K562 (cell line): ENCODE measurements around the gene SVIL. TPM values are rescaled to one million over a fixed set of nuclear protein-coding genes. Genes with fewer than 3 reads are reported as not detected.

Experiments used
- ATAC-seq: fragments of 200-7000 bp; cut with Tn5 transposase; 3 replicates; pipeline ENCODE4 v1.9.1; 2020; ENCODE audit warnings: moderate library complexity
- BruUV-seq: library from RNA; stranded (reverse); fragments of 400-500 nt; replicated peaks from 2 replicates; lab custom pipeline; 2021; lab: Mats Ljungman, UMichigan
- CTCF ChIA-PET: fragments of 300-600 bp; formaldehyde crosslinking; extraction: SDS; loops from one replicate; lab custom pipeline; 2021; ENCODE audit warnings: low intra/inter-chr PET ratio; lab: Yijun Ruan, JAX
- POLR2A ChIA-PET: fragments of 300-600, 350-650 bp; sonication (Branson Sonifier 250); formaldehyde crosslinking; extraction: SDS; loops from one replicate; lab custom pipeline; 2021; ENCODE audit warnings: antibody characterized with exemption, inconsistent platforms; lab: Yijun Ruan, JAX
- DNase-seq, 4 experiments: peaks; one replicate each; pipeline versions ENCODE4 v3.0.0 to v3.0.0-alpha.2; 2011 to 2018; ENCODE audit warnings: low spot score in 3 of 4, mixed read lengths in 3 of 4; ENCODE audit errors: extremely low read depth in 1 of 4
- FAIRE-seq: peaks from 2 replicates; lab custom pipeline; 2011; peaks lifted over from hg19 to GRCh38; lab: Jason Lieb, UNC
- H2AFZ ChIP-seq: 2 replicates; pipeline ENCODE4 v1.6.0; 2011; ENCODE audit warnings: low read depth, low read length, control low read depth, inconsistent platforms
- H3K27ac ChIP-seq: fragments of 200-600 bp; 3 replicates; pipeline ENCODE4 v1.8.0; 2011; ENCODE audit warnings: low read depth, mild to moderate bottlenecking, control low read depth, inconsistent platforms, low read length, moderate library complexity, mixed read lengths; ENCODE audit errors: extremely low read depth
- H3K27me3 ChIP-seq, 2 experiments: fragments of 300-600 bp in 1 of 2; 2 replicates in 1 of 2; 3 replicates in 1 of 2; pipeline versions ENCODE4 v1.6.0 to v1.8.0; 2011; ENCODE audit warnings: inconsistent platforms in 2 of 2, low read length in 2 of 2, mild to moderate bottlenecking in 1 of 2, mixed read lengths in 1 of 2, moderate library complexity in 1 of 2; ENCODE audit not compliant: control insufficient read depth in 2 of 2, insufficient read depth in 2 of 2
- H3K36me3 ChIP-seq: fragments of 300-600 bp; 3 replicates; pipeline ENCODE4 v1.8.0; 2011; ENCODE audit warnings: mild to moderate bottlenecking, low read length, inconsistent platforms; ENCODE audit not compliant: control insufficient read depth, insufficient read depth
- H3K4me1 ChIP-seq, 2 experiments: fragments of 200-600 bp in 1 of 2; replicated peaks in 1 of 2; 2 replicates in 1 of 2; 3 replicates in 1 of 2; pipeline versions ENCODE4 v1.5.1 to v1.8.0; 2011; ENCODE audit warnings: inconsistent platforms in 2 of 2, low read length in 2 of 2, mild to moderate bottlenecking in 1 of 2, mixed read lengths in 1 of 2, moderate library complexity in 1 of 2; ENCODE audit not compliant: control insufficient read depth in 2 of 2, insufficient read depth in 2 of 2
- H3K4me2 ChIP-seq: 2 replicates; pipeline ENCODE4 v1.6.1; 2011; ENCODE audit warnings: low read length, control low read depth, inconsistent platforms, mixed read lengths; ENCODE audit not compliant: insufficient read depth
- H3K4me3 ChIP-seq: fragments of 200-600 bp; sonication (generic), shearing (Covaris generic); 2 replicates; pipeline ENCODE4 v1.5.1; 2016; ENCODE audit warnings: control low read depth, inconsistent platforms
- H3K79me2 ChIP-seq: fragments of 200-600 bp; 3 replicates; pipeline ENCODE4 v1.8.0; 2011; ENCODE audit warnings: low read length, inconsistent platforms; ENCODE audit not compliant: control insufficient read depth, insufficient read depth
- H3K9ac ChIP-seq, 2 experiments: 2 replicates each; pipeline versions ENCODE4 v1.6.0 to v1.6.1; 2011; ENCODE audit warnings: low read depth in 2 of 2, low read length in 2 of 2, control low read depth in 1 of 2, inconsistent platforms in 1 of 2, mild to moderate bottlenecking in 1 of 2, mixed read lengths in 1 of 2; ENCODE audit not compliant: insufficient read depth in 1 of 2
- H3K9me1 ChIP-seq: one replicate; pipeline ENCODE4 v1.6.0; 2011; ENCODE audit warnings: inconsistent platforms, mild to moderate bottlenecking, low read length, moderate library complexity; ENCODE audit not compliant: control insufficient read depth, insufficient read depth
- H3K9me3 ChIP-seq: replicated peaks from 2 replicates; pipeline ENCODE4 v1.5.1; 2011; ENCODE audit warnings: low read depth, low read length, inconsistent platforms; ENCODE audit not compliant: control insufficient read depth, insufficient read depth
- H4K20me1 ChIP-seq: replicated peaks from 2 replicates; pipeline ENCODE4 v1.6.1; 2011; ENCODE audit warnings: low read length, inconsistent platforms, mixed read lengths; ENCODE audit not compliant: control insufficient read depth, insufficient read depth
- EP400 ChIP-seq: fragments of 450-650 bp; IDR thresholded peaks from 2 replicates; pipeline ENCODE4 v1.6.1; 2017; ENCODE audit warnings: antibody characterized with exemption, mild to moderate bottlenecking, moderate library complexity
- HNRNPH1 ChIP-seq: fragments of 200-400 bp; formaldehyde crosslinking; optimal IDR thresholded peaks from 2 replicates; pipeline ENCODE3; 2017; ENCODE audit warnings: low read depth, mild to moderate bottlenecking, low read length, moderate library complexity
- MAFG ChIP-seq: fragments of 450-650 bp; conservative IDR thresholded peaks from 2 replicates; pipeline ENCODE4 v1.6.1; 2016; ENCODE audit warnings: missing genetic modification characterization, missing compliant biosample characterization
- RAD21 ChIP-seq, 2 experiments: fragments of 250-450 bp in 1 of 2; fragments of 450-650 bp in 1 of 2; sonication (Bioruptor Pico) in 1 of 2; formaldehyde crosslinking in 1 of 2; IDR thresholded peaks in 1 of 2; conservative IDR thresholded peaks in 1 of 2; 2 replicates each; pipeline versions ENCODE4 v1.4.0 to v1.8.0; 2020 to 2022; ENCODE audit warnings: mild to moderate bottlenecking in 2 of 2, moderate library complexity in 1 of 2
- WHSC1 ChIP-seq: IDR thresholded peaks from one replicate; pipeline ENCODE4 v1.6.1; 2012; ENCODE audit warnings: low read length, control low read depth, inconsistent platforms
- ZSCAN29 ChIP-seq: fragments of 450-650 bp; IDR thresholded peaks from 2 replicates; pipeline ENCODE4 v1.6.1; 2017
- WGBS: fragments of 100-300 bp; shearing (Covaris generic); methylation state at CpG from one replicate; pipeline ENCODE4 v1.1.6; 2016; ENCODE audit warnings: low coverage, mixed read lengths; ENCODE audit not compliant: insufficient coverage; ENCODE audit errors: missing lambda C conversion rate; 5-methylcytosine and 5-hydroxymethylcytosine counted together
- in situ Hi-C: fragments of 300-500 bp; cut with MboI; formaldehyde crosslinking; loops from 4 replicates; pipeline ENCODE4 v1.15.0; 2018; ENCODE audit warnings: inconsistent platforms, mixed read lengths
- intact Hi-C: fragments of 100-400 bp; cut with micrococcal nuclease; formaldehyde crosslinking; loops from 2 replicates; pipeline ENCODE4 v1.14.2; 2022
- polyA plus RNA-seq, 8 experiments: library from polyadenylated mRNA; depleted of rRNA in 4 of 8; stranded (reverse) in 5 of 8; unstranded in 3 of 8; fragments of >200 nt; fragmentation: Nextera tagmentation in 2 of 8; fragmentation: Illumina TruSeq in 1 of 8; extraction: Ambion mirVana in 2 of 8; extraction: Trizol in 1 of 8; gene quantifications; 2 replicates each; pipeline versions ENCODE4 v1.2.1 to v1.2.3, GENCODE V29; 2011 to 2014; ENCODE audit warnings: inconsistent platforms in 1 of 8, missing spikeins in 1 of 8
- total RNA-seq, 7 experiments: library from RNA; depleted of rRNA in 6 of 7; stranded (reverse); fragments of >200 nt in 6 of 7; fragmentation: Illumina TruSeq in 2 of 7; extraction: Trizol in 2 of 7; gene quantifications; 2 replicates each; pipeline versions ENCODE4 v1.2.1 to v1.2.3, GENCODE V29; 2011 to 2021; ENCODE audit warnings: low replicate concordance in 1 of 7
- TF ChIP-seq, protein P1 (sequence below), 2 experiments: fragments of 450-650 bp in 1 of 2; sonication (generic) in 1 of 2; formaldehyde crosslinking in 1 of 2; IDR thresholded peaks in 1 of 2; conservative IDR thresholded peaks in 1 of 2; 2 replicates each; pipeline versions ENCODE4 v1.6.1 to v1.8.1; 2016 to 2023; ENCODE audit warnings: mild to moderate bottlenecking in 2 of 2, moderate library complexity in 2 of 2, inconsistent platforms in 1 of 2, missing genetic modification reagents in 1 of 2
- TF ChIP-seq, protein P2 (sequence below), 2 experiments: IDR thresholded peaks in 1 of 2; conservative IDR thresholded peaks in 1 of 2; 2 replicates each; pipeline ENCODE4 v1.6.1; 2016; ENCODE audit warnings: low read depth in 2 of 2, mild to moderate bottlenecking in 1 of 2, missing compliant biosample characterization in 1 of 2, missing genetic modification characterization in 1 of 2, moderate library complexity in 1 of 2
- TF ChIP-seq, protein P3 (sequence below), 2 experiments: fragments of 450-650 bp; formaldehyde crosslinking in 1 of 2; IDR thresholded peaks; 2 replicates each; pipeline versions ENCODE4 v1.4.0 to v1.6.1; 2014 to 2020; ENCODE audit warnings: mild to moderate bottlenecking in 2 of 2, borderline replicate concordance in 1 of 2, low read depth in 1 of 2

Gene SVIL
- total and polyA plus RNA-seq, 9 of the 15 experiments (the other 6 are each of a cell fraction or from before 2014, with no cell fraction given) = under 0.01 to 0.18 (median 0.05) TPM; not detected in 3

DNA sequence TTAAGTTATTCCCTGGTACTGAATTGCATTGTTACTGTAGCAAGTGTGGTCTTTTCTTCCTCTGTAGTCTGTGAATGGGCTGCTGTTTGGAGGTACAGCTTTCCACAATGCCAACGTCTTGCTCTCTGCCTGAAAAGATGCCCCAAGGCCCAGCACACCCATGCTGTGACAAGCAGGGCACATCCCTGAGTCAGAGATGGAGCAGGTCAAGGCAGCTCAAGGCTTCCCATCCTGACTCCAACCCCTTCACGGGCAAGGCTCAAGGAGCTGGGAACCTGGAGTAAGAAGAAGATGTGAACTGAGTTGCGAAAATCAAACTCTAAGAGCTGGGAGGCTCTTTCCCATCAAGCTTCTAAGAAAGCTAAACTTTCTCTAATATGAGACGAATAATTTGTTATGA, 27.2 kb downstream of the SVIL start:
- H4K20me1 ChIP-seq = no peaks in the 10 kb centered on the region
- FAIRE-seq (no peak), ATAC-seq (no peak), DNase-seq (no peak)
- no peak overlapping the region for H2AFZ ChIP-seq
- in situ Hi-C loops (no loop called here), intact Hi-C loops (no loop called here)
- no peaks in the 10 kb centered on the region for H3K9me1 ChIP-seq
- H3K79me2 ChIP-seq = no peaks in the 10 kb centered on the region
- POLR2A ChIA-PET = no interaction called here
- H3K4me2 ChIP-seq = no peak overlapping the region
- 0% methylated on average over 4 of the region's 4 CpGs for WGBS
- no peak overlapping the region for H3K9ac ChIP-seq
- H3K27ac ChIP-seq = no peak overlapping the region
- BruUV-seq = no TSS peak
- no peak overlapping the region for H3K4me3 ChIP-seq
- H3K36me3 ChIP-seq = no peaks in the 10 kb centered on the region
- H3K9me3 ChIP-seq = no peaks in the 10 kb centered on the region
- no peaks in the 10 kb centered on the region for H3K4me1 ChIP-seq
- CTCF ChIA-PET = no interaction called here
- H3K27me3 ChIP-seq = 0 out of 5 replicates have a peak, but pooled peaks cover 0 to 7% of the 10 kb centered on the region in 2 experiments
- TF ChIP-seq, protein P1, sequence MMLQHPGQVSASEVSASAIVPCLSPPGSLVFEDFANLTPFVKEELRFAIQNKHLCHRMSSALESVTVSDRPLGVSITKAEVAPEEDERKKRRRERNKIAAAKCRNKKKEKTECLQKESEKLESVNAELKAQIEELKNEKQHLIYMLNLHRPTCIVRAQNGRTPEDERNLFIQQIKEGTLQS (IDR thresholded peaks at IDR 0.05) = no peak
- TF ChIP-seq, protein P1 (CRISPR knock-in tag; conservative IDR thresholded peaks at IDR 0.05) = no peak
- TF ChIP-seq HNRNPH1 (no peak), RAD21 (CRISPR knock-in tag; conservative IDR thresholded peaks at IDR 0.05 in 1 of 2, IDR thresholded peaks at IDR 0.05 in 1 of 2) (no peak), ZSCAN29 (no peak), EP400 (no peak), WHSC1 (no peak), MAFG (no peak)
- TF ChIP-seq, protein P2, sequence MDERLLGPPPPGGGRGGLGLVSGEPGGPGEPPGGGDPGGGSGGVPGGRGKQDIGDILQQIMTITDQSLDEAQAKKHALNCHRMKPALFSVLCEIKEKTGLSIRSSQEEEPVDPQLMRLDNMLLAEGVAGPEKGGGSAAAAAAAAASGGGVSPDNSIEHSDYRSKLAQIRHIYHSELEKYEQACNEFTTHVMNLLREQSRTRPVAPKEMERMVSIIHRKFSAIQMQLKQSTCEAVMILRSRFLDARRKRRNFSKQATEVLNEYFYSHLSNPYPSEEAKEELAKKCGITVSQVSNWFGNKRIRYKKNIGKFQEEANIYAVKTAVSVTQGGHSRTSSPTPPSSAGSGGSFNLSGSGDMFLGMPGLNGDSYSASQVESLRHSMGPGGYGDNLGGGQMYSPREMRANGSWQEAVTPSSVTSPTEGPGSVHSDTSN (CRISPR knock-in tag; IDR thresholded peaks at IDR 0.05; ENCODE audit: low read depth) = no peak
- TF ChIP-seq, protein P2 (tag; conservative IDR thresholded peaks at IDR 0.05; ENCODE audit: low read depth) = no peak
- TF ChIP-seq, protein P3, sequence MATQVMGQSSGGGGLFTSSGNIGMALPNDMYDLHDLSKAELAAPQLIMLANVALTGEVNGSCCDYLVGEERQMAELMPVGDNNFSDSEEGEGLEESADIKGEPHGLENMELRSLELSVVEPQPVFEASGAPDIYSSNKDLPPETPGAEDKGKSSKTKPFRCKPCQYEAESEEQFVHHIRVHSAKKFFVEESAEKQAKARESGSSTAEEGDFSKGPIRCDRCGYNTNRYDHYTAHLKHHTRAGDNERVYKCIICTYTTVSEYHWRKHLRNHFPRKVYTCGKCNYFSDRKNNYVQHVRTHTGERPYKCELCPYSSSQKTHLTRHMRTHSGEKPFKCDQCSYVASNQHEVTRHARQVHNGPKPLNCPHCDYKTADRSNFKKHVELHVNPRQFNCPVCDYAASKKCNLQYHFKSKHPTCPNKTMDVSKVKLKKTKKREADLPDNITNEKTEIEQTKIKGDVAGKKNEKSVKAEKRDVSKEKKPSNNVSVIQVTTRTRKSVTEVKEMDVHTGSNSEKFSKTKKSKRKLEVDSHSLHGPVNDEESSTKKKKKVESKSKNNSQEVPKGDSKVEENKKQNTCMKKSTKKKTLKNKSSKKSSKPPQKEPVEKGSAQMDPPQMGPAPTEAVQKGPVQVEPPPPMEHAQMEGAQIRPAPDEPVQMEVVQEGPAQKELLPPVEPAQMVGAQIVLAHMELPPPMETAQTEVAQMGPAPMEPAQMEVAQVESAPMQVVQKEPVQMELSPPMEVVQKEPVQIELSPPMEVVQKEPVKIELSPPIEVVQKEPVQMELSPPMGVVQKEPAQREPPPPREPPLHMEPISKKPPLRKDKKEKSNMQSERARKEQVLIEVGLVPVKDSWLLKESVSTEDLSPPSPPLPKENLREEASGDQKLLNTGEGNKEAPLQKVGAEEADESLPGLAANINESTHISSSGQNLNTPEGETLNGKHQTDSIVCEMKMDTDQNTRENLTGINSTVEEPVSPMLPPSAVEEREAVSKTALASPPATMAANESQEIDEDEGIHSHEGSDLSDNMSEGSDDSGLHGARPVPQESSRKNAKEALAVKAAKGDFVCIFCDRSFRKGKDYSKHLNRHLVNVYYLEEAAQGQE (IDR thresholded peaks at IDR 0.05; ENCODE audit: borderline replicate concordance) = no peak
- TF ChIP-seq, protein P3 (CRISPR knock-in tag; IDR thresholded peaks at IDR 0.05; ENCODE audit: low read depth) = no peak
